B cell (primary cell): Measurements from ENCODE around the gene KLRC3. TPM values are rescaled to one million over a fixed set of nuclear protein-coding genes. Genes with fewer than 3 reads are reported as not detected.

ENCODE experiments used
- ATAC-seq: fragments of 200-7000 bp; cut with Tn5 transposase; one replicate; pipeline ENCODE4 v1.10.0; 2021; ENCODE audit warnings: low read depth, mild to moderate bottlenecking, moderate number of reproducible peaks, moderate library complexity
- CTCF ChIA-PET: fragments of 350-600 bp; sonication (Branson Sonifier 250); formaldehyde crosslinking; loops from one replicate; lab custom pipeline; 2021; ENCODE audit warnings: antibody characterized with exemption, inconsistent platforms; lab: Charles Lee
- POLR2A ChIA-PET: fragments of 350-600 bp; sonication (Branson Sonifier 250); formaldehyde crosslinking; loops from one replicate; lab custom pipeline; 2021; ENCODE audit warnings: antibody characterized with exemption; lab: Charles Lee
- DNase-seq: peaks from one replicate; pipeline ENCODE4 v3.0.0; 2013
- H2AFZ ChIP-seq: 2 replicates; pipeline ENCODE4 v1.6.1; 2012; ENCODE audit warnings: mild to moderate bottlenecking, low read depth, low read length; ENCODE audit not compliant: insufficient read depth, poor library complexity, severe bottlenecking
- H3K27ac ChIP-seq, 2 donors: 1 replicate in 1 of 2; 2 replicates in 1 of 2; pipeline ENCODE4 v1.5.1; 2012 to 2013; ENCODE audit warnings: low read length in 2 of 2, mild to moderate bottlenecking in 2 of 2, moderate library complexity in 1 of 2
- H3K27me3 ChIP-seq, 4 experiments: fragments of 200-600 bp in 1 of 4; sonication (generic) in 1 of 4; replicated peaks in 1 of 4; 1 replicate in 2 of 4; 2 replicates in 2 of 4; pipeline versions ENCODE4 v1.6.1 to v1.7.0; 2013 to 2016; ENCODE audit warnings: low read length in 3 of 4, mild to moderate bottlenecking in 2 of 4, mixed read lengths in 1 of 4, moderate library complexity in 1 of 4; ENCODE audit not compliant: insufficient read depth in 4 of 4, control insufficient read depth in 3 of 4; ENCODE audit errors: control extremely low read depth in 1 of 4
- H3K36me3 ChIP-seq, 2 experiments: replicated peaks in 1 of 2; 1 replicate in 1 of 2; 2 replicates in 1 of 2; pipeline versions ENCODE4 v1.6.1 to v1.7.1; 2013; ENCODE audit warnings: low read length in 1 of 2; ENCODE audit not compliant: insufficient read depth in 2 of 2, control insufficient read depth in 1 of 2; ENCODE audit errors: control extremely low read depth in 1 of 2, extremely low read depth in 1 of 2
- H3K4me1 ChIP-seq, 2 donors: fragments of 200-600 bp in 1 of 2; sonication (generic) in 1 of 2; 1 replicate in 1 of 2; 2 replicates in 1 of 2; pipeline versions ENCODE4 v1.5.1 to v1.6.1; 2013 to 2017; ENCODE audit warnings: low read length in 2 of 2; ENCODE audit not compliant: control insufficient read depth in 2 of 2, insufficient read depth in 2 of 2
- H3K4me2 ChIP-seq: replicated peaks from 2 replicates; pipeline ENCODE3; 2012; ENCODE audit warnings: mild to moderate bottlenecking, low read depth, low read length; ENCODE audit not compliant: poor library complexity, severe bottlenecking
- H3K4me3 ChIP-seq, 5 experiments: fragments of 200-600 bp in 1 of 5; sonication (generic) in 1 of 5; 1 replicate in 3 of 5; 2 replicates in 2 of 5; pipeline versions ENCODE4 v1.5.1 to v1.7.0; 2011 to 2016; ENCODE audit warnings: low read length in 4 of 5, mild to moderate bottlenecking in 4 of 5, low read depth in 2 of 5, control low read depth in 1 of 5, moderate library complexity in 1 of 5; ENCODE audit not compliant: insufficient read depth in 1 of 5; ENCODE audit errors: control extremely low read depth in 1 of 5, extremely low read depth in 1 of 5
- H3K79me2 ChIP-seq: fragments of 200-600 bp; sonication (generic); one replicate; pipeline ENCODE4 v1.6.0; 2016; ENCODE audit warnings: low read length; ENCODE audit not compliant: control insufficient read depth, insufficient read depth
- H3K9ac ChIP-seq: fragments of 200-600 bp; sonication (generic); 2 replicates; pipeline ENCODE4 v1.6.1; 2017; ENCODE audit warnings: mild to moderate bottlenecking, low read length, moderate library complexity
- H3K9me3 ChIP-seq, 3 donors: one replicate each; pipeline versions ENCODE4 v1.6.1 to v1.7.1; 2013; ENCODE audit warnings: low read length in 2 of 3; ENCODE audit not compliant: control insufficient read depth in 2 of 3, insufficient read depth in 1 of 3; ENCODE audit errors: control extremely low read depth in 1 of 3
- H4K20me1 ChIP-seq: 2 replicates; pipeline ENCODE4 v1.6.0; 2012; ENCODE audit warnings: mild to moderate bottlenecking, low read length; ENCODE audit not compliant: insufficient read depth, control insufficient read depth, poor library complexity, severe bottlenecking
- H3K27ac Mint-ChIP-seq: one replicate; pipeline ENCODE4 v1.8.0; 2021; ENCODE audit warnings: mixed read lengths
- H3K27me3 Mint-ChIP-seq: one replicate; pipeline ENCODE4 v1.8.0; 2021; ENCODE audit warnings: mixed read lengths
- H3K4me1 Mint-ChIP-seq: one replicate; pipeline ENCODE4 v1.8.0; 2021; ENCODE audit warnings: mixed read lengths
- H3K4me3 Mint-ChIP-seq: one replicate; pipeline ENCODE4 v1.8.0; 2021; ENCODE audit warnings: mixed read lengths
- H3K9me3 Mint-ChIP-seq: one replicate; pipeline ENCODE4 v1.8.0; 2022; ENCODE audit warnings: mixed read lengths; ENCODE audit not compliant: insufficient read depth
- CTCF ChIP-seq: fragments of 200-600 bp; IDR thresholded peaks from one replicate; pipeline ENCODE4 v1.8.0; 2022; ENCODE audit warnings: antibody characterized with exemption, mild to moderate bottlenecking
- EZH2 ChIP-seq: IDR thresholded peaks from 2 replicates; pipeline ENCODE4 v1.6.1; 2012; ENCODE audit warnings: borderline replicate concordance, low read depth, mild to moderate bottlenecking, moderate library complexity, low read length; ENCODE audit not compliant: insufficient read depth, poor library complexity, severe bottlenecking
- WGBS: methylation state at CpG from one replicate; pipeline ENCODE4 v1.1.5; 2013; ENCODE audit warnings: missing lambda C conversion rate; ENCODE audit not compliant: insufficient coverage; 5-methylcytosine and 5-hydroxymethylcytosine counted together
- intact Hi-C: fragments of 100-400 bp; cut with micrococcal nuclease; formaldehyde crosslinking; loops from one replicate; pipeline ENCODE4 v1.10.0; 2022
- polyA plus RNA-seq: library from polyadenylated mRNA; depleted of rRNA; stranded (reverse); fragments of >200 nt; gene quantifications from 2 replicates; pipeline ENCODE4 v1.2.3, GENCODE V29; 2012
- total RNA-seq, 2 donors: library from RNA; stranded (reverse); fragments of 120-200 nt in 1 of 2; gene quantifications; 1 replicate in 1 of 2; 2 replicates in 1 of 2; pipeline versions ENCODE4 v1.2.3 to v1.2.4, GENCODE V29; 2013 to 2022

Gene KLRC3
- total and polyA plus RNA-seq, 2 donors (not counting 1 experiment from before 2014, with no cell fraction given) = not detected

GRCh38 chr12:10363914-10364814 lies 56.2 kb downstream of the KLRC3 start:
- H3K4me1 Mint-ChIP-seq = peaks cover 2% of the 10 kb centered on the region

GRCh38 chr12:10363658-10363913 lies 56.8 kb downstream of the KLRC3 start:
- H3K4me3 Mint-ChIP-seq = no peak overlapping the region
- CTCF ChIA-PET = no interaction called here
- H3K27me3 Mint-ChIP-seq = peaks cover 3% of the 10 kb centered on the region

More at GRCh38 chr12:10363914-10364814, 56.2 kb downstream of the KLRC3 start:
- Mint-ChIP-seq H3K9me3 (no peaks in the 10 kb centered on the region), H3K27ac (no peak overlapping the region), H3K27me3 (no peaks in the 10 kb centered on the region), H3K4me3 (no peak overlapping the region)
- no peak for TF ChIP-seq EZH2
- Histone ChIP-seq H3K27ac (peak overlapping the region; percentile 91 to 93), H3K9me3 (peaks cover 0 to 4% (median 0%) of the 10 kb centered on the region in 3 donors), H3K9ac (peak overlapping the region; percentile 89), H3K4me3 (peak overlapping the region; percentile 72 to 98 (median 95)), H3K79me2 (peaks cover 3% of the 10 kb centered on the region), H3K4me1 (peaks cover 32 to 46% of the 10 kb centered on the region in 2 donors), H4K20me1 (no peaks in the 10 kb centered on the region), H2AFZ (peak overlapping the region; percentile 99), H3K27me3 (no peaks in the 10 kb centered on the region), H3K4me2 (peak overlapping the region; percentile 91), H3K36me3 (no peaks in the 10 kb centered on the region)
- ATAC-seq (peak; percentile 68), DNase-seq (peak; percentile 73)
- POLR2A ChIA-PET = interaction anchor here (0.6 kb wide), 1 partner anchor 49 kb away, joined by 3 read pairs; no protein-coding TSS in a partner anchor
- 32% methylated on average over 19 of the region's 19 CpGs for WGBS
- CTCF ChIA-PET = interaction anchor here (1.0 to 1.9 kb wide), 2 partner anchors 198 to 211 kb away, joined by 3 to 11 read pairs; no protein-coding TSS in a partner anchor
- intact Hi-C loops = loop anchor here (2.0 kb wide), 2 partner anchors 151 to 807 kb away; partner anchors contain the start of genes GABARAPL1 and SMIM10L1

More at GRCh38 chr12:10363658-10363913, 56.8 kb downstream of the KLRC3 start:
- H3K9me3 ChIP-seq = peaks cover 0 to 3% (median 0%) of the 10 kb centered on the region in 3 donors
- Mint-ChIP-seq H3K27ac (no peak overlapping the region), H3K4me1 (peaks cover 2% of the 10 kb centered on the region), H3K9me3 (no peaks in the 10 kb centered on the region)
- WGBS = 96% methylated on average over 5 of the region's 5 CpGs
- ATAC-seq = no peak
- H4K20me1 ChIP-seq = no peaks in the 10 kb centered on the region
- DNase-seq = no peak
- H3K4me2 ChIP-seq = peak overlapping the region; percentile 91
- H2AFZ ChIP-seq = peak overlapping the region; percentile 99
- TF ChIP-seq CTCF = no peak
- TF ChIP-seq EZH2 = no peak
- peaks cover 32 to 46% of the 10 kb centered on the region in 2 donors for H3K4me1 ChIP-seq
- H3K27me3 ChIP-seq = no peaks in the 10 kb centered on the region
- H3K4me3 ChIP-seq = no peak overlapping the region
- H3K36me3 ChIP-seq = no peaks in the 10 kb centered on the region
- no peak overlapping the region for H3K9ac ChIP-seq
- intact Hi-C loops = no loop called here
- H3K27ac ChIP-seq = peak overlapping the region; percentile 91 to 93
- peaks cover 3% of the 10 kb centered on the region for H3K79me2 ChIP-seq
- POLR2A ChIA-PET = no interaction called here
